Measurements from ENCODE around the gene DLX1.

DNA sequence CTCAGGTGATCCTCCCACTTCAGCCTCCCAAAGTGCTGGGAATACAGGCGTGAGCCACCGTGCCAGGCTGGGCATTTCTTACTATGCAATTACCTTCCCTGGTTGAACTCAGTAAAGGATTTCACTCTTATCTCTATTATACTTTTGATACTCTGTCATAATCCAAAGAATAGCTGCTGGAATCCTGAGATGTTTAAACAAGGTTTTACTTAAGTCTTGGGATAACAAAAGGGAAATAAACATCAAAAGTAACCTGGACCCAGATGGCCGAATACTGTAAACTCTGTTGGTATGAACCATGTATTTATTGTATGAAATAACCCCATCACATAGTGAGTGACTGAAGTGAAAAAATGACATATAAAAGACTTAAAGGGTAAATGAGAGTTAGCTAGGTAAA, 29.3 kb downstream of the DLX1 start:
- no peak for TF ChIP-seq POLR2A (IDR thresholded peaks at IDR 0.05)
- TF ChIP-seq CTCF (IDR thresholded peaks at IDR 0.05), result no peak

Measured in breast epithelium (tissue), 3 donors.